ENCODE data around the gene RPL31. TPM values are rescaled to one million over a fixed set of nuclear protein-coding genes. Genes with fewer than 3 reads are reported as not detected.

The RPL31 gene
- total RNA-seq, 2 experiments from 2014 or later, result 1,667 to 1,859 TPM

- DNase-seq (no peak), ATAC-seq (no peak)
- CTCF ChIA-PET, result interaction anchor here (0.8 to 1.9 kb wide), 4 partner anchors 8 to 395 kb away, joined by 3 to 4 read pairs (median 3); no protein-coding TSS in a partner anchor
- H3K4me3 Mint-ChIP-seq, result peak overlapping the region; percentile 97
- H3K27me3 Mint-ChIP-seq, result no peaks in the 10 kb centered on the region
- intact Hi-C loops (cut with micrococcal nuclease), result no loop called here
- H3K27ac Mint-ChIP-seq, result peak overlapping the region; percentile 98
- H3K36me3 Mint-ChIP-seq (ENCODE audit: low read depth), result peaks cover 76% of the 10 kb centered on the region
- POLR2A ChIA-PET, result interaction anchor here (2.0 to 3.7 kb wide), 4 partner anchors 8 to 304 kb away, joined by 5 to 17 read pairs (median 8); partner anchors contain the start of genes CNOT11 and RNF149
- TF ChIP-seq, protein P1, sequence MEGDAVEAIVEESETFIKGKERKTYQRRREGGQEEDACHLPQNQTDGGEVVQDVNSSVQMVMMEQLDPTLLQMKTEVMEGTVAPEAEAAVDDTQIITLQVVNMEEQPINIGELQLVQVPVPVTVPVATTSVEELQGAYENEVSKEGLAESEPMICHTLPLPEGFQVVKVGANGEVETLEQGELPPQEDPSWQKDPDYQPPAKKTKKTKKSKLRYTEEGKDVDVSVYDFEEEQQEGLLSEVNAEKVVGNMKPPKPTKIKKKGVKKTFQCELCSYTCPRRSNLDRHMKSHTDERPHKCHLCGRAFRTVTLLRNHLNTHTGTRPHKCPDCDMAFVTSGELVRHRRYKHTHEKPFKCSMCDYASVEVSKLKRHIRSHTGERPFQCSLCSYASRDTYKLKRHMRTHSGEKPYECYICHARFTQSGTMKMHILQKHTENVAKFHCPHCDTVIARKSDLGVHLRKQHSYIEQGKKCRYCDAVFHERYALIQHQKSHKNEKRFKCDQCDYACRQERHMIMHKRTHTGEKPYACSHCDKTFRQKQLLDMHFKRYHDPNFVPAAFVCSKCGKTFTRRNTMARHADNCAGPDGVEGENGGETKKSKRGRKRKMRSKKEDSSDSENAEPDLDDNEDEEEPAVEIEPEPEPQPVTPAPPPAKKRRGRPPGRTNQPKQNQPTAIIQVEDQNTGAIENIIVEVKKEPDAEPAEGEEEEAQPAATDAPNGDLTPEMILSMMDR (IDR thresholded peaks at IDR 0.05), result no peak
- H3K4me1 Mint-ChIP-seq (ENCODE audit: low read depth), result peaks cover 62% of the 10 kb centered on the region
- no peaks in the 10 kb centered on the region for H3K9me3 Mint-ChIP-seq
These were observed 2.7 kb downstream of the RPL31 start for GRCh38 chr2:101004620-101005325.

- peak overlapping the region; percentile 98 for H3K27ac Mint-ChIP-seq
- H3K9me3 Mint-ChIP-seq, result no peaks in the 10 kb centered on the region
- DNase-seq (no peak), ATAC-seq (no peak)
- H3K27me3 Mint-ChIP-seq, result no peaks in the 10 kb centered on the region
- peaks cover 82% of the 10 kb centered on the region for H3K36me3 Mint-ChIP-seq (ENCODE audit: low read depth)
- ChIA-PET POLR2A (interaction anchor here (0.6 to 2.0 kb wide), 3 partner anchors 16 to 809 kb away, joined by 3 to 5 read pairs (median 3); no protein-coding TSS in a partner anchor), CTCF (interaction anchor here (0.6 to 4.2 kb wide), 3 partner anchors 126 to 399 kb away, joined by 3 to 21 read pairs (median 3); no protein-coding TSS in a partner anchor)
- H3K4me1 Mint-ChIP-seq (ENCODE audit: low read depth), result peaks cover 71% of the 10 kb centered on the region
- TF ChIP-seq, protein P1 (IDR thresholded peaks at IDR 0.05), result no peak
- peak overlapping the region; percentile 97 for H3K4me3 Mint-ChIP-seq
- intact Hi-C loops (cut with micrococcal nuclease), result no loop called here
These were observed 4.1 kb downstream of the RPL31 start for GRCh38 chr2:101006065-101006715.

GRCh38 chr2:101007415-101008345 is 5.6 kb downstream of the RPL31 start:
- no peaks in the 10 kb centered on the region for H3K9me3 Mint-ChIP-seq
- H3K27ac Mint-ChIP-seq, result peak overlapping the region; percentile 75
- TF ChIP-seq, protein P1 (IDR thresholded peaks at IDR 0.05), result no peak
- H3K4me1 Mint-ChIP-seq (ENCODE audit: low read depth), result peaks cover 62% of the 10 kb centered on the region
- no peak overlapping the region for H3K4me3 Mint-ChIP-seq
- ATAC-seq (peak; percentile 18), DNase-seq (no peak)
- no peaks in the 10 kb centered on the region for H3K27me3 Mint-ChIP-seq
- H3K36me3 Mint-ChIP-seq (ENCODE audit: low read depth), result peaks cover 74% of the 10 kb centered on the region
- POLR2A ChIA-PET, result no interaction called here
- intact Hi-C loops (cut with micrococcal nuclease), result no loop called here
- CTCF ChIA-PET, result interaction anchor here (1.3 to 4.2 kb wide), 2 partner anchors 160 to 198 kb away, joined by 3 to 21 read pairs; no protein-coding TSS in a partner anchor

DNA sequence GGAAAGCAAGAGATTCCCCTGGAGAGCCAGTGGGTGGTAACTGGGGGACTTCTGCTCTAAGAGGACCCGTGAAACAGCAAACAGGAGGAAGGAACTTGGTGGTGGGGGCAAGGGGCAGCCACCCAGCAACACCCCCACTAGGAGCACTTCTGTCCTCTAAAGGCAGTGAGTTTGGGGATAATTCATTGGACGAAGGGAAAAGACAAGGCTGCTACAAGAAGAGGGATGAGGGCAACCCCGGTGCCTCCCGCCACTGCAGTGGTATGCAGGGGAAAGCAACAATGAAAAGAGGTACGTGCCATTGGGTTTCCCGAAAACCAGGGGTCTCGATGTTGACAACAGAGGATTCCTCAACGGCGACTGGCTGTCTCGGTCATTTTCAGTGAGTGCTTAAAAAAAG is 9.1 kb downstream of the RPL31 start:
- intact Hi-C loops (cut with micrococcal nuclease), result loop anchor here (5.0 kb wide), 1 partner anchor 196 kb away; no protein-coding TSS in a partner anchor
- TF ChIP-seq, protein P1 (IDR thresholded peaks at IDR 0.05), result no peak
- ATAC-seq (no peak), DNase-seq (no peak)
- no peaks in the 10 kb centered on the region for H3K27me3 Mint-ChIP-seq
- peaks cover 63% of the 10 kb centered on the region for H3K36me3 Mint-ChIP-seq (ENCODE audit: low read depth)
- no peak overlapping the region for H3K4me3 Mint-ChIP-seq
- peaks cover 38% of the 10 kb centered on the region for H3K4me1 Mint-ChIP-seq (ENCODE audit: low read depth)
- POLR2A ChIA-PET, result no interaction called here
- CTCF ChIA-PET, result interaction anchor here (4.5 kb wide), 1 partner anchor 141 kb away, joined by 29 read pairs; the partner anchor contains the start of gene TBC1D8
- H3K27ac Mint-ChIP-seq, result peak overlapping the region; percentile 66
- no peaks in the 10 kb centered on the region for H3K9me3 Mint-ChIP-seq
